ENCODE results near the gene CRACR2A. TPM values are rescaled to one million over a fixed set of nuclear protein-coding genes. Genes with fewer than 3 reads are reported as not detected.

CRACR2A gene
- total and polyA plus RNA-seq, 10 of the 15 experiments (the other 5 are each of a cell fraction or from before 2014, with no cell fraction given), result 2.1 to 18.0 (median 13.2) TPM

- DNase-seq (ENCODE audit: low read depth, low spot score) (no peak), FAIRE-seq (no peak), ATAC-seq (no peak)
- no peaks in the 10 kb centered on the region for H3K9me3 ChIP-seq (replicated peaks; ENCODE audit: control insufficient read depth, insufficient read depth, low read length)
- 25% methylated on average over 7 of the region's 13 CpGs for WGBS (ENCODE audit: insufficient coverage, insufficient replicate concordance, low lambda C conversion rate, missing lambda C conversion rate)
- CTCF ChIA-PET, result no interaction called here
- intact Hi-C loops (cut with micrococcal nuclease; ENCODE audit: unreplicated experiment) (no loop called here), in situ Hi-C loops (cut with MboI) (no loop called here)
- no peaks in the 10 kb centered on the region for H3K79me2 ChIP-seq (ENCODE audit: control insufficient read depth, insufficient read depth, low read length)
- RAD21 ChIA-PET (ENCODE audit: unreplicated experiment), result no interaction called here
- SMC1A ChIA-PET (ENCODE audit: uncharacterized antibody, unreplicated experiment), result no interaction called here
- H3K27ac ChIP-seq (ENCODE audit: control insufficient read depth, insufficient read depth), result no peak overlapping the region
- H4K20me1 ChIP-seq (ENCODE audit: control insufficient read depth, insufficient read depth), result no peaks in the 10 kb centered on the region
- no peak for TF ChIP-seq TARDBP (IDR thresholded peaks at IDR 0.05; ENCODE audit: borderline replicate concordance)
- TF ChIP-seq IKZF2 (IDR thresholded peaks at IDR 0.05), result no peak
- no peak for TF ChIP-seq TCF12 (IDR thresholded peaks at IDR 0.05; ENCODE audit: low read depth, low read length)
- no peak for TF ChIP-seq HDAC6 (IDR thresholded peaks at IDR 0.05; ENCODE audit: unreplicated experiment)
- no peak for TF ChIP-seq SP1 (IDR thresholded peaks at IDR 0.05; ENCODE audit: low read depth, low read length)
- TF ChIP-seq GABPA (IDR thresholded peaks at IDR 0.05; ENCODE audit: low read depth), result no peak
- no peak for TF ChIP-seq CREM (IDR thresholded peaks at IDR 0.05; ENCODE audit: low read depth)
- no peak for TF ChIP-seq KDM1A (IDR thresholded peaks at IDR 0.05; ENCODE audit: borderline replicate concordance)
- TF ChIP-seq KAT2A (conservative IDR thresholded peaks at IDR 0.05; ENCODE audit: control insufficient read depth, low read depth, low read length), result no peak
- no peak for TF ChIP-seq CHD2 (IDR thresholded peaks at IDR 0.05; ENCODE audit: borderline replicate concordance, low read depth, low read length)
- TF ChIP-seq NFYB (IDR thresholded peaks at IDR 0.05; ENCODE audit: insufficient read depth, low read depth, low read length), result no peak
- no peak for TF ChIP-seq USF1 (IDR thresholded peaks at IDR 0.05; ENCODE audit: borderline replicate concordance, extremely low read length, insufficient read depth, low read depth, low read length)
- no peak for TF ChIP-seq FOS (IDR thresholded peaks at IDR 0.05; ENCODE audit: borderline replicate concordance, extremely low read depth, insufficient read length)
- no peak for TF ChIP-seq PRDM15 (CRISPR knock-in tag; IDR thresholded peaks at IDR 0.05)
- TF ChIP-seq RAD51 (IDR thresholded peaks at IDR 0.05), result no peak
- no peak for TF ChIP-seq SIX5 (IDR thresholded peaks at IDR 0.05; ENCODE audit: low read depth, low read length, severe bottlenecking)
- TF ChIP-seq DPF2 (IDR thresholded peaks at IDR 0.05), result no peak
- no peak overlapping the region for H3K9ac ChIP-seq (ENCODE audit: control insufficient read depth, insufficient read depth, low read length)
- no peak overlapping the region for H3K4me2 ChIP-seq (ENCODE audit: control insufficient read depth, insufficient read depth)
- H3K27me3 ChIP-seq (replicated peaks in 1 of 2; ENCODE audit: control insufficient read depth in 2 of 2, insufficient read depth in 2 of 2, low read length in 1 of 2), result peaks cover 0 to 3% of the 10 kb centered on the region in 2 experiments; a peak in 3 of 4 replicates
- BruUV-seq (replicated peaks), result no TSS peak
- H3K36me3 ChIP-seq (ENCODE audit: control insufficient read depth in 2 of 2, insufficient read depth in 2 of 2, low read length in 1 of 2), result no peaks in the 10 kb centered on the region
- no peaks in the 10 kb centered on the region for H3K4me1 ChIP-seq (ENCODE audit: control insufficient read depth, insufficient read depth, low read length)
- H3K4me3 ChIP-seq, result no peak overlapping the region
- POLR2A ChIA-PET, result no interaction called here
- no peak overlapping the region for H2AFZ ChIP-seq (ENCODE audit: control insufficient read depth, low read depth, low read length)
These were observed 172.7 kb downstream of the CRACR2A start for GRCh38 chr12:3580094-3580749.

All from GM12878 (cell line).